ENCODE data around the gene TMEM92.
"Not testable (repeated sequence)": the region's sequence is repeated elsewhere in the genome, so short reads cannot be mapped to it uniquely, and the experiment has no call there.

Gene TMEM92

GRCh38 chr17:50280801-50281441 lies 6.7 kb downstream of the TMEM92 start:
- no peak overlapping the region for H3K4me3 ChIP-seq (ENCODE audit: low read depth, low read length)
- DNase-seq (ENCODE audit: low read depth): no peak
- no peak for TF ChIP-seq CTCF (IDR thresholded peaks at IDR 0.05; ENCODE audit: low read depth, low read length, missing control alignments)

GRCh38 chr17:50281739-50282401 lies 7.6 kb downstream of the TMEM92 start:
- TF ChIP-seq CTCF (IDR thresholded peaks at IDR 0.05; ENCODE audit: low read depth, low read length, missing control alignments): no peak
- DNase-seq (ENCODE audit: low read depth): no peak
- H3K4me3 ChIP-seq (ENCODE audit: low read depth, low read length): no peak overlapping the region

GRCh38 chr17:50283246-50283645 lies 9.0 kb downstream of the TMEM92 start:
- no peak overlapping the region for H3K4me3 ChIP-seq (ENCODE audit: low read depth, low read length)
- peak; percentile 41 for DNase-seq (ENCODE audit: low read depth)
- TF ChIP-seq CTCF (IDR thresholded peaks at IDR 0.05; ENCODE audit: low read depth, low read length, missing control alignments): no peak

- no peak overlapping the region for H3K4me3 ChIP-seq (ENCODE audit: low read depth, low read length)
- no peak for DNase-seq (ENCODE audit: low read depth)
- TF ChIP-seq CTCF (IDR thresholded peaks at IDR 0.05; ENCODE audit: low read depth, low read length, missing control alignments): no peak
Observed at GRCh38 chr17:50283714-50284113, 9.4 kb downstream of the TMEM92 start.

DNA sequence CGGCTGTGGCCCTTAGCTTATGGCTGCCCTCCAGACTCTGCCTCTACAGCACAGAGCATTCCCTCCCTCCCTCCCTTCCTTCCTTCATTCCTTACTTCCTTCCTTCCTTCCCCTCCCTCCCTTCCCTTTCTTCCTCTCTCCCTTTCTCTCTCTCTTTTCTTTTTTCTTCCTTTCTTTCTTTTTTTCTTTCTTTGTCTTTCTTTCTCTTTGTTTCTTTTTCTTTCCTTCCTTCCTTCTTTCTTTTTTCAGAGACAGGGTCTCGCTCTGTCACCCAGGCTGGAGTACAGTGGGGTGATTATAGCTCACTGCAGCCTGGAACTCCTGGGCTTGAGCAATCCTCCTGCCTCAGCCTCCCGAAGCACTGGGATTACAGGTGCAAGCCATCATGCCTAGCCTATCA lies 11.7 kb downstream of the TMEM92 start:
- no peak for TF ChIP-seq CTCF (IDR thresholded peaks at IDR 0.05; ENCODE audit: low read depth, low read length, missing control alignments)
- no peak for DNase-seq (ENCODE audit: low read depth)
- H3K4me3 ChIP-seq (ENCODE audit: low read depth, low read length): no peak overlapping the region

DNA sequence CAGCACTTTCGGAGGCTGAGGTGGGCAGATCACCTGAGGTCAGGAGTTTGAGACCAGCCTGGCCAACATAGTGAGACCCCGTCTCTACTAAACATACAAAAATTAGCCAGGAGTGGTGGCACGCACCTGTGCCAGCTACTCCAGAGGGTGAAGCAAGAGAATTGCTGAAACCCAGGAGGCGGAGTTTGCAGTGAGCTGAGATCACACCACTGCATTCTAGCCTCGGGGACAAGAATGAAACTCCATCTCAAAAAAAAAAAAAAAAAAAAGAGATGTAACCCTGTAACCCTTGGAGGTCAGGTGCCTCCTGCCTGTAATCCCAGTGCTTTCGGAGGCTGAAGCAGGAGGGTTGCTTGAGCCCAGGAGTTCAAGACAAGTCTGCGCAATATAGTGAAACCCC lies 13.0 kb downstream of the TMEM92 start:
- DNase-seq (ENCODE audit: low read depth); H3K4me3 ChIP-seq (ENCODE audit: low read depth, low read length): not testable (repeated sequence)

DNA sequence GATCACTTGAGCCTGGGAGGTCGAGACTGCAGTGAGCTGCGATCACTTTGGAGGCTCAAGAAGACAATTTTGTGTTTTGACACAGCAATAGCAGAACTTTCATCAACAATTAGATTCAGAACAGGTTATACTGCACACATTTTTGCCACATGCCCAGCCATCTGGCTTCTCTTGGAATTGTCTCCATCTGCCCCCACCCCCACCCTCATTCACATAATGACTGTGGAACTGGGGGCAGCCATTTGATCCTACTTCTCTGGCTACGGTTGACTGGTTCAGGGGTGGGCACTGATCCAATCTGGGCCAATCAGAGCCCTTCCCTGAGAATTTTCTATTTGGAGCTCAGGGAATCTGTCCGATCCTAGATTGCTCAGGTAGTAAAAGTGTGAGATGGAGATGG lies 14.0 kb downstream of the TMEM92 start:
- TF ChIP-seq CTCF (IDR thresholded peaks at IDR 0.05; ENCODE audit: low read depth, low read length, missing control alignments): no peak
- no peak for DNase-seq (ENCODE audit: low read depth)
- H3K4me3 ChIP-seq (ENCODE audit: low read depth, low read length): no peak overlapping the region

Measured in GM12864 (cell line).